ENCODE results near the gene CNMD.

DNA sequence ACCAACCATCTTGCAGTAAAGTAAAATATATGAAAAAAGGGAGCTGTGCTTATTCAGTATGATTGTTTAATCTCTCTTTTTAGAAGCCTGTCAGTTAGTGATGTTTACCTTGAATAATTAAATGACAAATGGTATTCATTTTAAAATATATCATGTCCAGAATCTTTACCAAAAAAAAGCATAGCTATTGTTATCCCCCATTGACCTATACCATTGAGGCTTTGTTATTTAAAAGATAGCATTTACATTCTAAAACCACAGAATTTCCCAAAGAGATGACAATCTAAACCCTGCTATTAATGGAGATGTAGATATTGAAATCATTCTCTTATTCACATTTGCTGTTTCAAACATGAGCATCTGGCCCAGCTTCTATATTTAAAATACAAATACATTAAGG lies 2.2 kb downstream of the CNMD start:
- TF ChIP-seq, protein P1, sequence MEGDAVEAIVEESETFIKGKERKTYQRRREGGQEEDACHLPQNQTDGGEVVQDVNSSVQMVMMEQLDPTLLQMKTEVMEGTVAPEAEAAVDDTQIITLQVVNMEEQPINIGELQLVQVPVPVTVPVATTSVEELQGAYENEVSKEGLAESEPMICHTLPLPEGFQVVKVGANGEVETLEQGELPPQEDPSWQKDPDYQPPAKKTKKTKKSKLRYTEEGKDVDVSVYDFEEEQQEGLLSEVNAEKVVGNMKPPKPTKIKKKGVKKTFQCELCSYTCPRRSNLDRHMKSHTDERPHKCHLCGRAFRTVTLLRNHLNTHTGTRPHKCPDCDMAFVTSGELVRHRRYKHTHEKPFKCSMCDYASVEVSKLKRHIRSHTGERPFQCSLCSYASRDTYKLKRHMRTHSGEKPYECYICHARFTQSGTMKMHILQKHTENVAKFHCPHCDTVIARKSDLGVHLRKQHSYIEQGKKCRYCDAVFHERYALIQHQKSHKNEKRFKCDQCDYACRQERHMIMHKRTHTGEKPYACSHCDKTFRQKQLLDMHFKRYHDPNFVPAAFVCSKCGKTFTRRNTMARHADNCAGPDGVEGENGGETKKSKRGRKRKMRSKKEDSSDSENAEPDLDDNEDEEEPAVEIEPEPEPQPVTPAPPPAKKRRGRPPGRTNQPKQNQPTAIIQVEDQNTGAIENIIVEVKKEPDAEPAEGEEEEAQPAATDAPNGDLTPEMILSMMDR (IDR thresholded peaks at IDR 0.05; ENCODE audit: low read depth, low read length): no peak
- TF ChIP-seq POLR2A (IDR thresholded peaks at IDR 0.05; ENCODE audit: extremely low read depth, insufficient read length): no peak
